Urothelium cell line (cell line): ENCODE measurements around the gene HPCAL1.

Experiments used
- DNase-seq: peaks from one replicate; pipeline ENCODE4 v3.0.0; 2011; ENCODE audit warnings: low spot score, mixed read lengths
- FAIRE-seq: peaks from 2 replicates; lab custom pipeline; 2011; peaks lifted over from hg19 to GRCh38; lab: Jason Lieb, UNC

Gene HPCAL1

GRCh38 chr2:10300997-10301940 is 1.4 kb upstream of the HPCAL1 start:
- FAIRE-seq (no peak), DNase-seq (no peak)

GRCh38 chr2:10301941-10302478 is 694 bp upstream of the HPCAL1 start:
- DNase-seq (no peak), FAIRE-seq (no peak)

GRCh38 chr2:10303181-10303693 is 533 bp downstream of the HPCAL1 start:
- FAIRE-seq (peak; percentile 32), DNase-seq (no peak)

GRCh38 chr2:10303694-10304378 is 1.1 kb downstream of the HPCAL1 start:
- FAIRE-seq: no peak
- peak; percentile 74 for DNase-seq

- DNase-seq (no peak), FAIRE-seq (no peak)
Measured at GRCh38 chr2:10304458-10305253, 2.0 kb downstream of the HPCAL1 start.

GRCh38 chr2:10305254-10305635 is 2.5 kb downstream of the HPCAL1 start:
- no peak for FAIRE-seq
- no peak for DNase-seq

GRCh38 chr2:10305715-10306114 is 3.0 kb downstream of the HPCAL1 start:
- FAIRE-seq: no peak
- no peak for DNase-seq

- DNase-seq (no peak), FAIRE-seq (no peak)
Measured at GRCh38 chr2:10306901-10307463, 4.3 kb downstream of the HPCAL1 start.

- FAIRE-seq: no peak
- DNase-seq: no peak
Measured at GRCh38 chr2:10307561-10308156, 5.0 kb downstream of the HPCAL1 start.

- FAIRE-seq: no peak
- DNase-seq: no peak
Measured at GRCh38 chr2:10308866-10309265, 6.2 kb downstream of the HPCAL1 start.

GRCh38 chr2:10309286-10309685 is 6.6 kb downstream of the HPCAL1 start:
- DNase-seq (no peak), FAIRE-seq (no peak)

GRCh38 chr2:10310309-10310888 is 7.7 kb downstream of the HPCAL1 start:
- DNase-seq (no peak), FAIRE-seq (no peak)

- FAIRE-seq (no peak), DNase-seq (no peak)
Measured at GRCh38 chr2:10311736-10312135, 9.0 kb downstream of the HPCAL1 start.

GRCh38 chr2:10312437-10312957 is 9.8 kb downstream of the HPCAL1 start:
- DNase-seq (no peak), FAIRE-seq (peak; percentile 99)

GRCh38 chr2:10316336-10316735 is 13.6 kb downstream of the HPCAL1 start:
- FAIRE-seq (no peak), DNase-seq (no peak)

GRCh38 chr2:10316860-10317259 is 14.2 kb downstream of the HPCAL1 start:
- FAIRE-seq (no peak), DNase-seq (no peak)

- DNase-seq: no peak
- no peak for FAIRE-seq
Measured at GRCh38 chr2:10317646-10318045, 14.9 kb downstream of the HPCAL1 start.

GRCh38 chr2:10318345-10318744 is 15.6 kb downstream of the HPCAL1 start:
- no peak for DNase-seq
- FAIRE-seq: no peak

GRCh38 chr2:10319892-10320574 is 17.3 kb downstream of the HPCAL1 start:
- no peak for DNase-seq
- FAIRE-seq: no peak
